CMK (cell line): ENCODE measurements around the gene TBC1D24.
A peak's percentile ranks its signal among the peaks of the same experiment; 100 is the strongest.

Source experiments
- DNase-seq: peaks from one replicate; pipeline ENCODE4 v3.0.0-alpha.2; 2010; ENCODE audit warnings: low read depth

The TBC1D24 gene

GRCh38 chr16:2450535-2450934 is 24.4 kb upstream of the TBC1D24 start:
- no peak for DNase-seq

GRCh38 chr16:2450975-2451381 is 23.9 kb upstream of the TBC1D24 start:
- DNase-seq: no peak

DNA sequence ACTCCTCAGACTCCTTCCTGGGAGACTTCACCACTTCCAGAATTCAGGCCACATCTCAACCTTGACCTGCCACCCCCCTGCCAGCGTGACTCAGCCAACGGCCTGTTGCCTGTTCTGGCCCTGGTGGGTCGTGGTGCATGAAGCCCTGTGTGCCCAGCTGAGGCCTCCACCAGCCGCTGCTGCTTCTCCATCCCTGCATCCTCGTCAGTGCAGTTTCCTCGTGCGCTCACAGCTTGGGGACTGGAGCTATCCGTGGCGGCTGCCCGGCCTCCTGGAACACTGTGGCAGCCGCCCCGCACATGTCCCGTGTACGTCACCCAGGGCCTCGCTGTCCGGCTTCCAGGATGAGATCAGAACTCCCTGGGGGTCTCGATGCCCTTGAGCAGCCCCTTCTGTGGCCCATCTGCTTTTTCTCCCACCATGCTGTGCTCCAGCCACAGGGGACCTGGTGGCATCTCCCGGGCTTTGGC is 23.0 kb upstream of the TBC1D24 start:
- DNase-seq: no peak

GRCh38 chr16:2452650-2453049 is 22.3 kb upstream of the TBC1D24 start:
- DNase-seq: no peak

GRCh38 chr16:2455081-2455845 is 19.7 kb upstream of the TBC1D24 start:
- DNase-seq: no peak

- DNase-seq: no peak
Measured at GRCh38 chr16:2456551-2457153, 18.3 kb upstream of the TBC1D24 start.

GRCh38 chr16:2457267-2457666 is 17.7 kb upstream of the TBC1D24 start:
- DNase-seq: no peak

GRCh38 chr16:2457946-2458345 is 17.0 kb upstream of the TBC1D24 start:
- no peak for DNase-seq

GRCh38 chr16:2458887-2459646 is 15.9 kb upstream of the TBC1D24 start:
- no peak for DNase-seq

DNA sequence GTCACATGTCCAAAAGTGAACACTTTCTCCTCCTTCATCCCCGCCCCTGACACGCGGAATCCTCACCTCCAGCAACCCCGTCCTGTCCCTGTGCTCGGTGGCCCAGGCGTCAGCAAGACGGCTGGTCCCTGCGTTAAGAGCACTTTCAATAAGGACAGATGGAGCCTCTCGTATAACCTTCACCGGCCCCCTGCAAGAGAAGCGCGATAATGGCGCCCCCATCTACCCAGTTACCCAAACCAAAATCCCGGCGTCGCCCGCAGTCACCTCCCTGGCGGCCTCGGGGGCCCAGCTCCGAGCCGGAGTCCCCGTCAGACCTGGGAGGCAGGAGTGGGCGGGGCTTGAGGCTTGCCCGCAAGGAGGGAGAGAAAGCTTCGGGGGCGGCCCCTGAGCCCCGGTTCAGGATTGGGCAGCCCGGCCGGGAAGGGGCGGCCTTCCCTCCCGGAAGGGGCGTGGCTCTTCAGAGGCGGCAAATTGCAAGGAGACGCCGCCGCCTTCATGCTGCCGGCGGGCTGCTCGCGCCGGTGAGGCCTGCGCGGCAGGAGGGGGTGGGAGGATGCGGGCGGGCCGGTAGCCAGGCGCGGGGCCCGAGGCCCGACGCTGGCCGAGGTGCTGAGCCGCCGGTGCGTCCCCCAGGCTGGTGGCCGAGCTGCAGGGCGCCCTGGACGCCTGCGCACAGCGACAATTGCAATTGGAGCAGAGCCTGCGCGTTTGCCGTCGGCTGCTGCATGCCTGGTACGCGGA is 15.1 kb upstream of the TBC1D24 start, which contains the start of gene TEDC2:
Gene TEDC2 (plus strand): TSS at position 463 of the 744 bp plus-strand sequence. CDS start 36 bp downstream, at position 499.
- DNase-seq: peak; percentile 86

- DNase-seq: no peak
Measured at GRCh38 chr16:2460391-2460713, 14.6 kb upstream of the TBC1D24 start.

GRCh38 chr16:2460916-2461315 is 14.0 kb upstream of the TBC1D24 start:
- DNase-seq: no peak

GRCh38 chr16:2462031-2462866 is 12.7 kb upstream of the TBC1D24 start:
- no peak for DNase-seq

- DNase-seq: no peak
Measured at GRCh38 chr16:2464333-2464732, 10.6 kb upstream of the TBC1D24 start.

DNA sequence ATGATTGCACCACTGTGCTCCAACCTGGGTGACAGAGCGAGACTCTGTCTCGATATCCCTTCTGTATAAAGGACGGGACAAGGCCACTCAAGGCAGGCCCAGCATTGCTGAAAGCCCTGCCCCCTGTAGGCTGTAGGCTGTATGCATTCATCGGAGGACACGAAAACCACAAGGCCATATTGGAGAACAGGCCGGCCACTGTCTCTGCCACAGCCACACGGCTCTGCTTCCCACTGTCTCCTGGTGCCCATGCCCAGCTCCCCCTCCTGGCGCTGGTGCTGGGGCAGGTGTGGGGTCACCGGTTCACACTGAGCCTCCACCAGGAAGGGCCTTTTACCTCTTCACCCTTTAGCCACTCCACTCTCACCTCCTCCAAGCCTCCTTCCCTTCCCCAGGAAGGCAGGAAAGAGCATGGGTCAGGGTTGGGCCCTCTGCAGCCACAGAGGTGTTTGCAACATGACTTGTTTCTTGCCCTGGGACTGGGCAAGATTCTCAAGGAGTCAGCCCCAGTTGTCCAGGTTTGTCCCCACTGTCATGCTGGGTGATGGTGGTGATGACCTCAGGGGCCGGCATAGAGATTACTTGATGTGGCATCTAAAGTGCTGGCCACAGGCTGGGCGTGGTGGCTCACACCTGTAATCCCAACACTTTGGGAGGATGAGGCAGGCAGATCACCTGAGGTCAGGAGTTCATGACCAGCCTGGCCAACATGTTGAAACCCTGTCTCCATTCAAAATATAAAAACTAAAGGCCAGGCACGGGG is 9.1 kb upstream of the TBC1D24 start:
- DNase-seq: no peak

DNA sequence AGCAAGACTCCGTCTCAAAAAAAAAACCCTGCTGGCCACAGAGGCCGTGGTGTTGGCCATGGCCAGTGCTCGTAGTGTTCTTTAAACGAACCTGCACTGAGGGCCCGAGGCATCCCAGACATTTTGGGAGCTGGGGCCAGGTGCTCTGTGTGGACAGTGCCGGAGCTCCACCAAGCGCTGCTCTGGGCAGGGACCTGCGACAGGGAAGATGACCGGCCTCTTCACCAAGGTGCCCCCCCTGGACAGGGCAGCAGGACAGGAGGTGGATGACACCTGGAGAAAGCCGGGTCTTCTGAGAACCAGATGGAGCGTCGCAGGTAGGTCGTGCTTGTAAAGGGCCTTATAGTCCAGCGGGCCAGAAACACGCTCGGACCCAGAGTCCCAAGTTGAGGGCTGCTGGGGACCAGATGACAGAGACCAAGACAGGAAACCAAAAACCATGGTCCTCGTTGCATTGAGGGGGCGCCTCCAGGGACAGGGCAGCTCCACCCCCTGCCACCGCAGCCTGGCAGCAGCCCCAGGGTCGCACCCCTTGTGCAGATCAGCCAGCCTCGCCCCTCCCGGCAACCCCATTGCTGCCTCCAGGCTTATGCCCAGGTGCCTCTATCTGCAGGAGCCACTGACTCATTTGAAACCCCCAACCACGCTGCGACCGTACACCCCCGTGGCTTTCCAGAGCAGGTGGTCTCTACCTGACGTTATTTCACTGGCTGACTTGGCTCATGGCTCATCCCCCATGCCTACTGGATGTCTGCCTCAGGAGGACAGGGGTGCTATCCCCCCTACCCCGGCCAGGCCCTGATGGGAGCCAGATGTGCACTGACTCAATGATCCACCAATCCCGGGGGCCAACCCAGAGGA is 8.0 kb upstream of the TBC1D24 start:
- DNase-seq: no peak

DNA sequence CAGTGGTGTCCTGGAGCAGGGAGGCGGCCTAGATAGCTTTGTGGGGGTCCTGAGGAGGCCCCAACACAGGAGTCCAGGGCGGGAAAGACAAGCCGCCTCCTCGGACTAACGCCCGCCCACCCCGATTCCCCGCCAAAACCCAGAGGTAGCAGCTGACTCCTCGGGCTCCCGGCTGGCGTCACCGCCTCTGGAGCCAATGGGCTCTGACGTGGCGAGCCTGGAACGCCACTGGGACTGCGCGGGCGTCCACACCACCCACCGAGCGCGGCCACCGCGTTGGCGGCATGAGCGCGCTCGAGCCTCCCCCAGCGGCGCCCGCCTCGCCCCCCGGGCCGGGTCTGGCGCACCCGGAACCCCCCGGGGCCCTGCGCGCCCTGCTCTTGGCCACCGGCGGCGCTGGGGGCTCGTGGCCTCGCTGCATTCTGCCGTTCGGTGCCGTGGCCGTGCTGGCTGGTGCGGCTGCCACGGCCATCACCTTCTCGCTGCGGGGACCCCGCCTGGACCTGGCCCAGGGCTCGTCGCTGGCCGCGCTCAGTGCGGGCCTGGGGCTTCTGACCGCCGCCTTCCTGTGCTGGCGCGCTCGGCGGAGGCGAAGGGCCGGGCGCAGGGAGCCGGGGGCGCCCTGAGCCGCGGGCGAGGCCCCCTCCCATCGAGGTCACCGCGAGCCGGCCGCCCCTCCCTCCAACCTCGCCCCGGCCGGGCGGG is 7.2 kb upstream of the TBC1D24 start:
- no peak for DNase-seq

- DNase-seq: no peak
Measured at GRCh38 chr16:2468233-2468724, 6.6 kb upstream of the TBC1D24 start.
